Fibroblast of the aortic adventitia (primary cell): ENCODE results near the gene FREY1. TPM values are rescaled to one million over a fixed set of nuclear protein-coding genes. Genes with fewer than 3 reads are reported as not detected.
A peak's percentile ranks its signal among the peaks of the same experiment; 100 is the strongest.

Source experiments
- DNase-seq: peaks from one replicate; pipeline ENCODE4 v3.0.0-alpha.2; 2010; ENCODE audit warnings: low read depth
- H3K4me3 ChIP-seq: 2 replicates; pipeline ENCODE4 v1.5.1; 2011; ENCODE audit warnings: low read depth, mild to moderate bottlenecking, control low read depth, low read length, moderate library complexity
- total RNA-seq: library from RNA; depleted of rRNA; stranded (reverse); fragments of >200 nt; gene quantifications from 2 replicates; pipeline ENCODE4 v1.2.3, GENCODE V29; 2012; ENCODE audit warnings: low replicate concordance
- TF ChIP-seq, protein P1 (sequence below): IDR thresholded peaks from 2 replicates; pipeline ENCODE4 v1.5.1; 2011; ENCODE audit warnings: mild to moderate bottlenecking, low read length, control low read depth, inconsistent platforms; ENCODE audit not compliant: insufficient read depth

The FREY1 gene
- total RNA-seq, 1 donor: 1.6 TPM

DNA sequence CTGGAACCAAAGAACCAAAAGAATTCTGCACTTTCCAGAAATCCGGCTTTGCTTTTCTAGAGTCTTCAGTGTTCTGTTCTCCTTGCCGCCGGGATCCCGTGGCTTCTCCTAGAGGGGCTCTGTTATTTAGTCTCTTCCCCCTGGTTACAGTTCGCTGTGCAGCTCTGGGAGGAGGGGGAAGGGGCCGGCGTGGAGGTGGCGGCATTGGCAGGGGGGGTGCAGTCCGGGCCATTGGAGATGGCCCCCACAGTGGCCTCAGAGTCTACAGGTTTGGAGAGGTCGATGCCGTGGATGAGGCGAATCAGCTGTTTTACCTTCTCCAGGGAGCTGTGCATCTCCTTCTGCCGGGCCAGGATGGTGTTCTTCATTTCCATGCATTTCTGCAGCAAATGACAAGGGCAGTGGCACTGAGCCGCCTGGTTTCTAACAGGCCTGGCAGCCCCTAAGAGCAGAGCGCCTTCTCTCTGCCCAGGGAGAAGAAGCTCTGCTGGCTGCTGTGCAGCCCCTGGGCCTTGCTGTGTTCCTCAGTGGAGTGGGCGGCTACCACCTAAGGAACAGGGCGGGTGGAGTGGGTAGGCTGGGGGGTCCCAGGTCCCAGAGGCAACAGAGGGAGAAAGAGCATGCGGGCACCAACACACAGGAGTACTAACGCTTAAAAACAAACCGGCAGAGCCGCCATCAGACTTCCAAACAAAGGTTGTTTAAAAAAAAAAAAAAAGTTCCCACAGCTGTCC is 26.9 kb upstream of the FREY1 start:
- TF ChIP-seq, protein P1, sequence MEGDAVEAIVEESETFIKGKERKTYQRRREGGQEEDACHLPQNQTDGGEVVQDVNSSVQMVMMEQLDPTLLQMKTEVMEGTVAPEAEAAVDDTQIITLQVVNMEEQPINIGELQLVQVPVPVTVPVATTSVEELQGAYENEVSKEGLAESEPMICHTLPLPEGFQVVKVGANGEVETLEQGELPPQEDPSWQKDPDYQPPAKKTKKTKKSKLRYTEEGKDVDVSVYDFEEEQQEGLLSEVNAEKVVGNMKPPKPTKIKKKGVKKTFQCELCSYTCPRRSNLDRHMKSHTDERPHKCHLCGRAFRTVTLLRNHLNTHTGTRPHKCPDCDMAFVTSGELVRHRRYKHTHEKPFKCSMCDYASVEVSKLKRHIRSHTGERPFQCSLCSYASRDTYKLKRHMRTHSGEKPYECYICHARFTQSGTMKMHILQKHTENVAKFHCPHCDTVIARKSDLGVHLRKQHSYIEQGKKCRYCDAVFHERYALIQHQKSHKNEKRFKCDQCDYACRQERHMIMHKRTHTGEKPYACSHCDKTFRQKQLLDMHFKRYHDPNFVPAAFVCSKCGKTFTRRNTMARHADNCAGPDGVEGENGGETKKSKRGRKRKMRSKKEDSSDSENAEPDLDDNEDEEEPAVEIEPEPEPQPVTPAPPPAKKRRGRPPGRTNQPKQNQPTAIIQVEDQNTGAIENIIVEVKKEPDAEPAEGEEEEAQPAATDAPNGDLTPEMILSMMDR: no peak
- DNase-seq: no peak

DNA sequence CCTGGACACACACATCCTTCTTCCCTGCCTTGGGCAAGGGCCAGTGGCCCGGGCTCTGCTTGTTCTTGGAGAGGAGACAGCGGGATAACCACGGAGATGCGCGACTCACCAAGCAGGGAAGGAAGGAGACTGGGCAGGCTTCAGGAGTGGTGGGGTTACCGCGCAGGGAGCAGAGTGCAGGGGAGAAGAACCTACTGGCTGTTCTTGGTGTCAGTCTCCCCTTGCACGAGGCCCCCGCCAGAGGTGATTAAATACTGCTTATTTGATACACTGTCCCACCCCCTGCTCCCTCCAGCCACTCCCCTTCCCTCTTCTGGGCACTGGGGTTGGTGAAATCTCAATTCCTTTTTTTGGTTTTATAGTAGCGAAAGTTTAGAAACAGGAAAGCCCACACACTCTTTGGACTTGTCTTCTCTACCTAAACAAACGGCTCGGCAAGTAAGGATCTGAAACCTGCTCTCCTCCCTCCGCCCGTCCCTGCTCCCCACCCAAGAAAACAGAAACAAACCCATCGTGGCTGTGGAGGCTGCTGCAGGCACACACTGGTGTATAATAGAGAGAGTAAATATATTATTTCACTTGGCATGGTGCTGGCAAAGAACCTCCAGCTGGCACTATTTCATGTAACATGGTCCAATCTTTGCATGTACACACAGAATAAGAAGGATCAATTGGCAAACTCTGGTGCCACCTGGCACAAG is 26.2 kb upstream of the FREY1 start:
- TF ChIP-seq, protein P1: no peak
- no peak overlapping the region for H3K4me3 ChIP-seq
- peak; percentile 28 for DNase-seq

More for the DNA sequence above, 26.9 kb upstream of the FREY1 start:
- no peak overlapping the region for H3K4me3 ChIP-seq

DNA sequence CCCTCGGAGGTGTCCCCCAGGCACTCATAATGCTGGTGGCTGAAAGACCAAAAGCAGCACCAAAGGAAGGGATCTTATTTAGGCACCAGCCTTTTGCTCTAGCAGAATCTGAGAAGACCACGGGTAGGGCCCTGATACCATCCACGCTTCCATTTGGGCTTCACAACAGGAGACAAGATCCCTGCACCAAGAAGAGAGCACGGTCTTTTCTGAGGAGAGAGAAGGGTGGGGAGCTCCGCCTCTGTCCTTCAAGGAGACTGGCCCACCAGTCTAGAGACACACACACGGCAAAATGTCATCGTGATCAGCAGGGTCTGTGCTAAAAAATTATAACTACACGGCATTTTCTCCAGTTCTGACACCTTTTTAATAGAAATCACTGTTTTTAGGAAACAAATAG is 25.1 kb upstream of the FREY1 start:
- TF ChIP-seq, protein P1: no peak
- DNase-seq: no peak
- no peak overlapping the region for H3K4me3 ChIP-seq

DNA sequence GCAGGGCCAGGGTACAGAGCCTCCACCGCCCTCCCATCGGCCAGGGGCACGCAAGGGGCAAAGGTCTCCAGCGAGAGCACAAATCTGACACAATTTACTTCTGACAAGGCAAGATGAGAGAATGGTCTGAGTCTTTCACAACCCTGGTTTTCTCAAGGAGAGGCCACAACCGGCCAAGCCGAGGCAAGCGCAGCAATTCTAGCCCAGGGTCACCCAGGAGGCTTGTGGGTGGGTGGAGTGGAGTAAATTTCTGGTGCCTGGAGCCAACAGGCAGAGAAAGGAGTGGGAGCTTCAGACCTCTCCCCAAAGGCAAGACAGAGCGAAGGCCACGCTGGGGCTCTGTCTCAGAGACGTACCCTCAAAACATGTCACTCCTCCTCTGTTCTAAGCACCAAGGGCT is 24.7 kb upstream of the FREY1 start:
- H3K4me3 ChIP-seq: no peak overlapping the region
- DNase-seq: no peak
- TF ChIP-seq, protein P1: no peak

DNA sequence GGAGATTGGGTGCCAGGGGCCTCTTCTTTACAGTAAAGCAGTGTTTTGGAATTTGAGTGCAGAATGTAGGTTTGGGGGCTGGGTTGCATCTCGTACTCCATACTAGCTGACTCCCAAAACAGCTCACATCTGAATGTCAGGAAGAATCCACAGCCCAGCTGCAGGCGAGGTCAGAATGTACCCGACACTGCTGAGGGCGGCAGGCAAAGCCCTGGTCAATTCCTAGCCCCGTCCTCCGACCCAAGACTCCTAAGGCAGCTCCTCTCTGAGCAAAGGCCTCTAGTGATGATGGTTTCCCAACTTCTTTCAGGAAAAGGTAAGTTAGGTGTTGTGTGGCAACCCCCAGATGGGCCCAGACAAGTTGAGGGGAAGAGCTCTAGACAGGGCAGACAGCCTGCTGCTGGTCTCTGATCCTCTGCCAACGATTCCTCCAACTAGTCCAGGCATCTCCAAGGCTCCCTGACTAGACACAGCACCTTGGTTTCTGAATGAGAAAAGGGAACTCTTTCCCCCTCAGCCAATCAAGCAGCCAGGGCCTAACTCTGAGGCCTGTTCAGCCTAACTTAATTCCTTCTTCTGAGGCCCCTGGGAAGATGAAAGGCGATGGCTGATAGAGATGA is 24.0 kb upstream of the FREY1 start:
- TF ChIP-seq, protein P1: no peak
- H3K4me3 ChIP-seq: no peak overlapping the region
- no peak for DNase-seq

DNA sequence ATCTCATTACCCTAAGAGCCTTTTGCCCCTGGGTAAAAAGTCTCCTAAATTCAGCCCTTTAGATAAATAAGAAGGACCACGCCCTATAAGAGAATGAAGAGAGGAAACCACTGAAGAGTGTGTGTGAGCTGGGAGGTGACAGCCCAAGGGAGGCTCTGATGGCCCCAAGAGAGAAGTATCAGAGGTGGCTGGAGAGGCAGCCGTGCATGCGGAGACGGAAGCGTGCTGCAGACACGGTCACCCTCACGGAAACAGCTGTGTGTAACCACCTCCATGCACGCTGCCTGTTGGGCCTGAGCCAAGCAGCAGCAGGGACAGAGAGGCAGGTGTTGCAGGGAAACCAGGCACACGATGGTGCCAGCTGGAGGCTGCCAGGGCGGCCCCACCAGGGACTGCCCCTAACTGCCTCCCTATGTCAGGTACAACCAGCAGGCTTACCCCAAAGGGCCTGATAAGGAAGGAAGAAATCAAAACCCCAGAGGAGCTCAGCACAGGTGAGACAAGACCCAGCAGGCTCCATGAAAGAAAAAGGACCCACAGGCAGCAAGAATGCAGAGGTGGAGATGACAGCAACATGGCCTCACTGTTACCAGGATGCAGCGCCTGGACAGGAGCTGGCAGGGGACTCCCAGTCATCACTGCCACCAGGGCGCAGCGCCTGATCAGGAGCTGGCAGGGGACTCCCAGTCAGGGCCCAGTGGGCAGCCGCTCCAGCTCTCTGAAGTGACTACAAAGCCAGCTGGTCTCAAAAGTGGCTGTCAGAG is 23.1 kb upstream of the FREY1 start:
- no peak for DNase-seq
- no peak overlapping the region for H3K4me3 ChIP-seq
- TF ChIP-seq, protein P1: no peak
